Hematopoietic multipotent progenitor cell treated with erythropoietin and hydrocortisone succinate and interleukin-3 and kit ligand, for 8 days (in vitro differentiated cells): Measurements from ENCODE around the gene ACTL7B.
"Not testable (repeated sequence)": the region's sequence is repeated elsewhere in the genome, so short reads cannot be mapped to it uniquely, and the experiment has no call there.

Experiments
- DNase-seq: peaks from one replicate; pipeline ENCODE4 v3.0.0-alpha.2; 2015

ACTL7B gene, protein sequence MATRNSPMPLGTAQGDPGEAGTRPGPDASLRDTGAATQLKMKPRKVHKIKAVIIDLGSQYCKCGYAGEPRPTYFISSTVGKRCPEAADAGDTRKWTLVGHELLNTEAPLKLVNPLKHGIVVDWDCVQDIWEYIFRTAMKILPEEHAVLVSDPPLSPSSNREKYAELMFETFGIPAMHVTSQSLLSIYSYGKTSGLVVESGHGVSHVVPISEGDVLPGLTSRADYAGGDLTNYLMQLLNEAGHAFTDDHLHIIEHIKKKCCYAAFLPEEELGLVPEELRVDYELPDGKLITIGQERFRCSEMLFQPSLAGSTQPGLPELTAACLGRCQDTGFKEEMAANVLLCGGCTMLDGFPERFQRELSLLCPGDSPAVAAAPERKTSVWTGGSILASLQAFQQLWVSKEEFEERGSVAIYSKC

DNA sequence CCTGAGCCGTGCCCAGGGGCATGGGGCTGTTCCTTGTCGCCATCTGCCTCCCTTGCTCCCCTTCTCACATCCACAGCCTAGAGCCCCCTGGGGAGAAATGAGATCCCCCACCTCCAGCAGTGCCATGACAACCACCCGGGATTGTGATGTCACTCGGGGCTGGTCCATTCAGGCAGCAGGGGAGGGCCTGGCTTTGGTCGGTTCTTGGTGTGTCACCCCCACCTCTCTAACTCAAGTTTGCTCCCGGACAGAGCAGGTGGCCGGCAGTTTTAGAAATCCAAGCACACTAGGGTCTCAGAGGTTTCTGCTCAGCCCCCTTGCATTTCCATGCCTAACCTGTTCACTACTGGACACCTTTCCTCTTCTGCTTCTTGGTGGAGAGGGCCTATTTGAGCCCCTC is at the start of gene ACTL7B:
Gene ACTL7B, minus strand, starts transcription at position 99 of the 400 bp plus-strand sequence. Its CDS starts 56 bp downstream, at position 43.
- DNase-seq: no peak

DNA sequence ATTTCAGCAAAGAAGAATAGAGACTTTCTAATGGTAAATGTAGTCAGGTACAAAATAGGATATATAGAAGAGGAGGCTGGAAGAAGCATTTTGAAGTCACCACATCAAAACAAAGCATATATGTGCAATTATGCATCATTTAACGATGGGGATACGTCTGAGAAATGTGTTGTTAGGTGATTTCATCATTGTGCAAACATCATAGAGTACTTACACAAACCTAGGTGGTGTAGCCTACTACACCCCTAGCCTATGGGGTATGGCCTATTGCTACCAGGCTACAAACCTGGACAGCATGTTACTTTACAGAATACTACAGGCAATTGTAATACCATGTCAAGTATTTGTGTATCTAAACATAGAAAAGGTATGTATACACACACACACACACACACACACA is 49.7 kb upstream of the ACTL7B start:
- no peak for DNase-seq

DNA sequence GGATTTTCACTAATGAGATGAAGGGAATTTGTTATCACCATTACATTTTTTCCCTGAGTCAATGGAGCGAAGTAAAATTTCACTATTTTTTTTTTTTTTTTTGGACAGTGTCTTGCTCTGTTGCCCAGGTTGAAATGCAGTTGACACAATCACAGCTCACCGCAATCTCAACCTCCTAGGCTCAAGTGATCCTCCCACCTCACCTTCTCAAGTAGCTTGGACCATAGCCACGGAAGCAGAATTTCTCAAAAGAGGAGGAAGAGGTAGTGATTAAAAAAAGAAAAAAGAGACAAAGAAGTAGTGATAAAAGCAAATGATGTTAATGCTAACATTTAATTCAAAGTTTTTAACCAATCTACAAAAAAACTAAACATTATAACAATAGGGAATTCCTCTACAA is 48.4 kb upstream of the ACTL7B start:
- no peak for DNase-seq

DNA sequence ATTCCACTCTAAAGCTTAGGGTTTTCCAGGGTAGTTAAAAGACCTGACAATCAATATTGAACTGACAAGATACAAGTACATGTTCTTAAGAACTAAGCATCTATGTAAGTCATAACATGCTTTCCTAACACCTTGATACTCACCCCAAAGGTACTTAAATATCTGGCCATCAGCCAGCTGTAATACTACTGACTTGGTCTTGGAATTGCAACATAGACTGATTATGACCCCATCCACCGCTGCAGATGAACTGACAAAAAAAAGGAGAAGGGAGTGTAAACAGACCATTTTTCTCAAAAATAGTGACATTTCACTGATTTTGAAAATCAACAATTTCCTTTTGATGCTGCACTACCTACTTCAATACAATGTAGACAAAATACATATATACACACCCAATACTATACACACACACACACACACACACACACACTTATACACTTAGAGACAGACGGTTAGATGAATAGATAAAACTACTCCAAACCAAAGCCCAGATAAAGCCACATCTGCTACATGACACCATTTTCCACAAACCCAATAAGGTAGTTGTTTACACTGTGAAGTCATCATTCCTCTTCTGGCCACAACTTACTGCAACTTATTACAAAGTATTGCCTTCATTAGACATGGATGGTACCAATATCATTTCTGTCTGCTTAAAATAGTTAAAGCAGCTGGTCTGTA is 47.8 kb upstream of the ACTL7B start:
- no peak for DNase-seq

DNA sequence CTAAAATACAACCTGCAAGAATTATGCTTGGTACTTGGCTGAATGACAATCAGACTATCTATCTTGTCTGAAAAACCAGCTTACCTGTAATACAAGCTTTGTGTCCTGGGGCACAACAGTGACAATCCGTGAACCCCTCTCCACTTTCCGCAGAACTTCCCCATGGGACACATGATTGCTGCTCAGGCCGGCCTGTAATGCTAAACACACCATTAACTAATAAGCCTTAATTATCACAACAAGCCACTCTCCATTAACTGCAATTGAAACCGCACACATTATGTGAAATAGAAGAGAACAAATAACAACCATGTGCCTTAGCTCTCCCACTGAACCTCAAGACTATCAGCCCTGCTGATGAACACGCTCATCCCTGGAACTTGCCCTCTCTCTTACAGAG is 44.4 kb upstream of the ACTL7B start:
- DNase-seq: no peak

DNA sequence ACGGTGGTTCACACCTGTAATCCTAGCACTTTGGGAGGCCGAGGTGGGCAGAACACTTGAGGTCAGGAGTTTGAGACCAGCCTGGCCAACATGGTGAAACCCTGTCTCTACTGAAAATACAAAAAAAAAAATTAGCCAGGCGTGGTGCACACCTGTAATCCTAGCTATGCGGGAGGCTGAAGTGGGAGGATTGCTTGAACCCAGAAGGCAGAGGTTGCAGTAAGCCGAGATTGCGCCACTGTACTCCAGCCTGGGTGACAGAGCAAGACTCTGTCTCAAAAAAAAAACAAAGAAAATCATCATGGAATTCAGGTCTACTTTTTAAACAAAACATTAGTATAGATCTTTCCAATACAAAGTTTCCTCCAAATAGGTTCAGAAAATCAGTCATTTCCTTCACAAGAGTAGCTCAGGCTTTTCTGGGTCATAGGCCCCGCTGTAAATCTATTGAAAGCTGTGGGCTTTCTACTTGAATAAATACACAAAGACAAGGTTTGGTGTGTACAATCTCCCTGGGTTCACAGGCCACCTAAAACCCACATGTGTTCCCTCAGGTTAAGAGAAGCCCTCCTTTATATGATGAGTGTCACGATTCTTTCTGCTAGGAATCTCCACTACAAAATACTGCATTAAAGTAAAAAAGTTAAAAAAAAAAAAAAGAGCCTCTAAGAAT is 43.4 kb upstream of the ACTL7B start:
- DNase-seq: not testable (repeated sequence)

DNA sequence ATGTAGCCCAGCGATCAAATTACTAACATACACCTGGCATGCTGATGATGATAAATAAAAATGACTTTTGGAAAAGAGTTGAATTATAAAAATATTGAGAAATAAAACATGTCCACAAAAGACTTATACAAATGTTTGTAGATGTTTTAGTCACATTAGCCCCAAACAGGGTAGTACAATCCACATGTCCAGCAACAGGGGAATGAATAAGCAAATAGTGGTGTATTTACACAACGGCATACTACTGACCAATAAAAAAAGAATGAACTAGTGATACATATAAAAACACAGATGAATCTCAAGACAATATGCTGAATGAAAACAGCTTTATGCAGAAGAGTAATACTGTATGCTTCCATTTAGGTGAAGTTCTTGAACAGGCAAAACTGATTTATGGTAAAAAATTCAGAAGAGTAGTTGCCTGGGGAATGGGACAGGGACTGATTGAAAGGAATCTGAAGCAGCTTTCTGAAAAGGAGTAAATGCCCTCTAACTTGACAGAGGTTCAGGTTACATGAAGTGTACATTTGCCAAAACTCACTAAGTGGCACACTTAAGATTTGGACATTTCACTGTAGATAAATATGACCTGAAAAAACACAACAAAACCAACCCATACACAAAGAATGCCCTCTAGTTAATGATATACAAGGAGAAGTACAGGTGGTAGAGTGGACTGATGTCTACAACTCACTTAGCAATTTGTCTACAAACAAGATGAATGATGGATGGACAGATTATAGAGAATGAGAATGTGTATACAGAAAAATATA is 41.7 kb upstream of the ACTL7B start:
- no peak for DNase-seq

DNA sequence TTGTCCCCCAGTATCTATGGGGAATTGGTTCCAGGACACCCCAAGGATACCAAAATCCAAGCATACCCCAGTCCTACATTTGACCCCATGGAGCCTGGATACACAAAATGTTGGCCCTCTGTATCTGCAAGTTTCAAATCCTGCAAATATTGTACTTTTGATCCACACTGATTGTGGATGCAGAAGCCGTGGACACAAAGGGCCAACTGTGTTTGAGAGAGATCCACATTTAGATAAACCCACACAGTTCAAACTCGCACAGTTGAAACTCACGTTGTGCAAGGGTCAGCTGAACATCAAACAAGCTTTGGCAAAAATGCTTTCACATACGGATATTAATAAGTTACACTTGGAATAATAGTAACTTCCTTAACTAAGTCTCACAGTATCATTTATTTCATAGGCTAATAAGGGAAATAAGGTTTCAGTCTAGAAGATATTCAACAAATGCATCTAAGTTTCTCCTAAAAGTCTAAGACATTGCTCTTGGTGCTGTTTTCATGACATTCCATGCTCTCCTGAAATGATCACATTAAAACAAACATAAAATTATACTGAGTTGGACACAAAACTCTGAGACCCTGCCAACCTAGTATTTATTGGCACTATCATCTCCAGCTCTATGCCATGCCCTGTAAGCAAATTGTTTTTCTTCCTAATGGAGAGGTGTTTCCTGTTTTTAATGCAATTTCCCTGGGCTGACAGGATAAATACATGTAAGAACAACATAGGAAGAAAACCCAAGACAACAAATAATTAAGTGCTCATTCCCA is 38.6 kb upstream of the ACTL7B start:
- DNase-seq: no peak

DNA sequence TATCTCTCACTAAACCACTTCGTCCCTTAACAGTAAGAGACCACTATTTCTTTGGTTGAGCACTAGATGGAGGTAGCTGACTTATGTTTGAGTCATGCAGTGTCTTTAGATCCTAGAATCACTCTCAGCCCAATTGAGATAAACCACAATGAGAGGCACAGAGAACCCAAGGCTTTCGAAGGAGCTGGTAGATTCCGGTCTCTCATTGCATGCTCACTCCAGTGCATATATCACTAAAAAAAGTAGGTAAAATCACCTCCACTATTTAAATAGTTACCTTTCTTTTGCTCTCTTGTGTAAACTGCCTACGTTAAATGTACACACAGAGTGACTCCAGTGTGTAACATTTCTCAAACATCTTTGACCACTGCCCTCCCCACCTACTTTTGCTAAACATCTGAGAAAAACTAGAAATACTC is 33.9 kb upstream of the ACTL7B start:
- peak; percentile 25 for DNase-seq

DNA sequence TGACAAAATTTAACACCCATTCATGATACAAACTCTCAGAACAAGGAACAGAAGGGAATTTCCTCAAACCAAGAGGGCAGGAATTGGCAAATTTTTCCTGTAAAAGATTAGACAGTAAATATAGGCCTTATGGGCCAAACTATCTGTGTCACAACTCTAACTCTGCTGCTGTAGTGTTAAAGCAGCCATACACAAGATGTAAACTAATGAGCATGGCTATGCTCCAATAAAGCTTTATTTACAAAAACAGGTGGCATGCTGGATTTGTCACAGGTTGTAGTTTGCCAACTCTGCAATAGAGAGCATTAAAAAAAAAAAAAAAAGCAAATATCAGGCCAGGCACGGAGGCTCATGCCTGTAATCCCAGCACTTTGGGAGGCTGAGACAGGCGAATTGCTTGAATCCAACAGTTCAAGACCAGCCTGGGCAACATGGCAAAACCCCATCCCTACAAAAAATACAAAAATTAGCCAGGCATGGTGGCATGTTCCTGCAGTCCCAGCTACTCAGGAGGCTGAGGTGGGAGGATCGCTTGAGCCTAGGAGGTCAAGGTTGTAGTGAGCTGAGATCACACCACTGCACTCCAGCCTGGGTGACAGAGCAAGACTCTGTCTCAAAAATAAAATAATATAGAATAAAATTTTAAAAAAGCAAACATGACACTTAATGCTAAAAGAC is 30.9 kb upstream of the ACTL7B start:
- not testable (repeated sequence) for DNase-seq

DNA sequence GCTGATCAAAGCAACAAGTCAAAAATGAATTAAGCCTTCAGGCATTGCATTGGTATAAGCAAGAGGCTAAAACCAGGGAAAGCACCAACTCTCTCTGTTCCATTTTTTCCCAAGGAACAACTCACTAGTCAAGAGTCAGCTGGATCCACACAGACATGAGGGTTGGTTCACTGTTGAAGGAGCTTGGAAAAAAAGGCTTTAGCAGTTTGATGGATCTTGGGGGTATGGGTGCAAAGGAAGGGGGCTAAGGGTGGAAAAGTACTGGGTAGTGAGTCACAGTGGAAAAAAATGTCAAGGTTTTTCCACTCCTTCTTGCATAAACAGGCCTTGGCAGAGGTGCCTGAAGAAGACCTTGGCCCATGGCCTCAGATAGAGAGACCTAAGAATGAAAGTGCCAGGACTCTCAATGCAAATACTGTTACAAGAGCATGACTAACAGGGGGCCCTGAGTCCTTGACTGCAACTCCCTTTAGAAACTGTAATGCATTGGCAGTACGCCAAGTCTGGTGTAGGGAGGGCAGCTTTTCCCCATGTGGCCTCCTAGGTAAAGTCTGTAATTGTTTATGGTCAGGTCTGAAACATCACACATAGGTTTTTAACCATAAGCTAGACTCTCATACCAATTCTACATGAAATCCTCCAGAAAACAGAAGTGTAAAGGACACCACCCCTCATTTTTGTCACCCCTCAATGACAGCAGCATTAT is 30.0 kb upstream of the ACTL7B start:
- peak; percentile 86 for DNase-seq

DNA sequence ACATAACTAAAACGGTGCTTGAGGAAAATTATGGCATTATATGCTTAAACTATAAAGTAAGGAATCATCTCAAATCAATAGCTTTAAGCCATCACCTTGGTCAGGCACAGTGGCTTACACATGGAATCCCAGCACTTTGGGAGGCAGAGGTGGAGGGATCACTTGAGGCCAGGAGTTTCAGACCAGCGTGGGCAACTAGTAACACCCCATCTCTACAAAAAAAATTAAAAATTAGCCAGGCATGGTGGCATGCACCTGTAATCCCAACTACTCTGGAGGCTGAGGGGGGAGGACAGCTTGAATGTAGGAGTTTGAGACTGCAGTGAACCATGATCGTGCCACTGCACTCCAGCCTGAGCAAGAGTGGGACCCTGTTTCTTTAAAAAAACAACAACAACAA is 28.9 kb upstream of the ACTL7B start:
- DNase-seq: no peak

DNA sequence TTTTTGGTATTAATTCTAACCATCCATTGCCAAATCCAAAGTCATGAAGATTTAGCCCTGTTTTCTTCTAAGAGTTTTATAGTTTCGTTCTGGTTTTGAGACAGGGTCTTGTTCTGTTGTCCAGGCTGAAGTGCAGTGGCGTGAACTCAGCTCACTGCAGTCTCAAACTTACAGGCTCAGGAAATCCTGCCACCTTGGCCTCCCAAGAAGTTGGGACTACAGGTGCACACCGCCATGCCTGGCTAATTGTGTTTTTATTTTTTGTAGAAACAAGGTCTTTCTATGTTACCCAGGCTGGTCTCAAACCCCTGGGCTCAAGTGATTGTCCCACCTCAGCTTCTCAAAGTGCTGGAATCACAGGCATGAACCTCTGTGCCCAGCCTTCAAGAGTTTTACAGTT is 27.3 kb upstream of the ACTL7B start:
- DNase-seq: no peak

DNA sequence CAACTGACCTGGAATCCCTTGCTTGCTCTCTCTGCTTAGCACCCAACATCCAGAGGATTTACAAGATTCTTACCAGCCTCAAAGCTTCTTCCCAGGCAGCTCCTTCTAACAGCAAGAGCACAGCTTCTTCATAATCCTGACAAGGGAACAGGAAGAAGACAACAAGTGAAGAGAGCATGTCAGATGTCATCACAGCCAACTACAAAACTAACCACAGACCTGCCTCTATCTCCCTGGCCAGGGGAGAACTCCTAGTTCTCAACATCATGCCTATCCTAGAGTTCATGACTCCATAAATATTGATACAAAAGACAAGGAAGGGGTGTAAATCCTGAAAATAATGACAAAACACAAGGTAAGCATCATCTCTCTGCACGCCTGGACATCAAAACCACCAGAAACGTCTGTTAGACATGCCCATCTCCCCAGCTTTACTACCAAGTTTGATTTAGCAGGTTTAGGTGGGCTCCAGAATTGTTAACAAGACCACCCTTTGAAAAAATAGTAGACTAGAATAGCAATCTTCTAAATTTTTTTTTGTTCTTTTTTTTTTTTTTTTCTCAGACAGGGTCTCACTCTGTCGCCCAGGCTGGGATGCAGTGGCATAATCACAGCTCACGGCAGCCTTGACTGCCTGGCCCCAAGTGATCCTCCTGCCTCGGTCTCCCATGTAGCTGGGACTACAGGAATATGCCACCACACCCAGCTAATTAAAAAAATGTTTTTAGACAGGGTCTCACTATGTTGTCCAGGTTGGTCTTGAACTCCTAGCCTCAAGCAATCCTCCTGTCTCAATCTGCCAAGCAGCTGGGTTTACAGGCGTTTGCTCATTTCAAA is 26.5 kb upstream of the ACTL7B start:
- no peak for DNase-seq

DNA sequence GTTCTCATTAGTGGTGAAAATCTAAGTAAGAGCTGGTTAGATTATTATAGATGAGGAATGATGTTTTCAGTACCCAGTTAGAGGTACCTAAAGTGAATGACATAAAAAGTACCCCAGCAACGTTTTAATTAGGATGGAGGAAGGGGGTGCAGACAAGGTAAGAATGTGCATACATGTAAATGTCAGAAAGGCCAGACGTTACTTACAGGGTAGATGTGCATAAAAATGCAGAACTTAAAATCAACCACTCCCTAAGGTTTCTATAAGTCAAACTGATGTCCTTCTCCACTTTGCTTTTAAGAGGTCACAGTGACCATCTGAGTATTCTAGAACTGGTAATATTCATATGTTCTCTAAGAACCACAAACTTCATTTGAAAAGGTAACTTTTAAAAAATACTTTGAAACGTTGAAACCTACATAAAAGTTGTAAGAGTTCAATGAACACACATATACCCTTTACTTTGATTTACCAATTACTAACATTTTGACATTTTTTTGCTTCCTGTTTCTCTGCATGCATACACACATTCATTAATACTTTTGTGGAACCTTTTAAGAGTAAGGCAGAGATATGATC is 25.0 kb upstream of the ACTL7B start:
- DNase-seq: no peak

DNA sequence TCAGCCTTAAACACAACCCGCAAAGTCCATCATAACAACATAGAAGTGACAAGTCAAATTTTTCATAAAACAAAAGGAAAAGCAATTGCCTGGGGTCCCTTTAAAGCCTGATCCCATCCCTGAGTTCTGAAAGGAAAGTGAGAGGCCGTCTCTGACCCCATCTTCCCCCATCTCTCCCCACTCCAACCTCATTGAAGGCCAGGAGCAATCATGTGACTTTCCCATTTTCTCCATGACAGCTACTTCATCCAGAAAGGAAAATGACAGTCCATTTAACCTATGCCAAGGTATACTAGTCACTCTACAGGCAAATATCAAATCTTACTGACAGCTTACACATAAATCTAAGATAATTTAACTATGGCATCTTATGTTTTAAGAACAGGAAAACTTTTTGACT is 21.7 kb upstream of the ACTL7B start:
- DNase-seq: no peak

DNA sequence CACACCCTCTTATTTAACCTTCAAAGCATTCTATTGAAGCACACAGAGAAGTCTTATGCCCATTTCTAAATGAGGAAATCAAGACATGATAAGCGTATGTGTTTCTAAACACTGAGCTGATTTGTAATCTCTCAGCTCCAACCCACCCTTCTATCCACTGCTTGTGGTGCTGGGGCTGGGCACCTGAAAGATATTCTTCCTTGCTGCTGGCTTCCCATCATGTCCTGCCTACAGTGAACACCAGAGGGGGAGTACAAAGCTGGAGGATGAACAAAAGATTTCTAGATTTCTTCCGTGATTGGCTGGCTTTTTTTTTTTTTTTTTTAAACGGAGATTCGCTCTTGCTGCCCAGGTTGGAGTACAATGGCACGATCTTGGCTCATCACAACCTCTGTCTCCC is 20.6 kb upstream of the ACTL7B start:
- no peak for DNase-seq

DNA sequence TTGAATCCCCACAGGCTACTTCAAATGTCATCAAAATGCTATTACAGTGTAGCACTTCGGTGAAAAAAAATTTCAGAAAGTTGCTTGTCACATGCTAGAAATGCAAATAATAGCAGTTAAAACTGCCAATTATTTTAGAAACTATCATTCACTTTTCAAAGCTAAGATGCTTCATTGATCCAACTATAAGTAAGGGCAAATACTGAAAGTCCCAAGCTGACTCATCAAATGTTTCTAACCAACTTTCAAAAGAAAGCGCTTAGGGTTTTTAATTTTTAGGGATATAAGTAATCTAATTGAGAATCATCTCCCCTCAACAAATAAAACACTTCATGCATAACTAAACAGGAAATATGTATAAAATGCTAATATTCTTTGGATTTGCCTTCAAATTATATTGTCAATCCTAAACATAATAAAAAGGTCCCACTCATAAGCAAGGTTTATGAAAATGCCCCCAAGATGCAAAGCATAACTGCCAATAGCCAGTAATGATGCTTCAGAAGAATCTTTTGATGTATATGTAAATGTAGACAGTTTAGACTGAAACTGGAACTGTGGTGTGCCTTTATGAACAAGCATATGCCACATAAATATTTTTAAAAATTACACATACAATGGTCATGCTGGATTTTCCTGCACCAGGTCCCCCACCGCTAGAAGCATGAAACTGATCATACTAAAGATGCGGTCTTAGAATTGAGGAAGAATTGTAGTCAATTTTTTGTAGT is 18.4 kb upstream of the ACTL7B start:
- no peak for DNase-seq
